Esophagus squamous epithelium (tissue), 4 donors: ENCODE data around the gene IRX6.

Source experiments
- POLR2A ChIP-seq, 4 donors: fragments of 450-650 bp; IDR thresholded peaks; one replicate each; pipeline ENCODE4 v1.6.1; 2017; ENCODE audit warnings: antibody characterized with exemption in 4 of 4, mild to moderate bottlenecking in 4 of 4, moderate library complexity in 3 of 4
- TF ChIP-seq, protein P1 (sequence below), 6 experiments: fragments of 450-650 bp in 4 of 6; fragments of 200-600 bp in 2 of 6; sonication (generic) in 2 of 6; IDR thresholded peaks; one replicate each; pipeline ENCODE4 v1.5.1; 2016 to 2019; ENCODE audit warnings: antibody characterized with exemption in 6 of 6, mild to moderate bottlenecking in 4 of 6, moderate library complexity in 4 of 6

DNA sequence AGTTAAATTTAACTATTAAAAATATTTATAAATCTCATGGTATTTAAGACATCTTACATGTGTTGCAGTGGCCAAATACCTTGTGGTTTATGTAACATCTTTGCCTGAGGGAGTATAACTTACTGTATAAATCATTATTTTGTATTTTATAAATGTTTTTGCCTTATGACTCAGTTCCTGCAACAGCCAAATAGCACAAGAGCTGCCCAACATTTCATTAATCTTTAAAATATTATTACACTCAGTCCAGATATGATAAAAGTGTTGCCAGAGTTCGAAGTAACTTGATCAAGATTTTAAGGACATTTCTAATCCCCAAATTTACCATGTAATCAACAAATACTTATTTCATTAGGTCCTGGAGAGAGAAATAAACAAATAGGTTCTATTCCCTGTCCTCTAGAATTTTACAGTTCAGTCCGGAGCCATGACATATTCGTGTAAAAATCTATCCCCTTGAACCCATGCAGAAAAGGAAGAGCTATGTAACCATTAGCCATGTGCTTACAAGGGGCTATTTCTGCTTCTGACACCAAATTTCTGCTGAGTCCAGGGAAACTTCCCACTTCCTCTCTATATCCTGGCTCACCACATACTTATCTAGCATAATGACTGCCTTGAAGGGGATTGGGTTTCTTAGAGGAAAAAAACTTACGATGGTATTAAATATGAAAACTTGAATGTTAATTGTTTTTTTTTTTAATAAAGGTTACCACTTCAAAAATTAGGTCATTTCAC, 44.0 kb downstream of the IRX6 start:
- TF ChIP-seq, protein P1, sequence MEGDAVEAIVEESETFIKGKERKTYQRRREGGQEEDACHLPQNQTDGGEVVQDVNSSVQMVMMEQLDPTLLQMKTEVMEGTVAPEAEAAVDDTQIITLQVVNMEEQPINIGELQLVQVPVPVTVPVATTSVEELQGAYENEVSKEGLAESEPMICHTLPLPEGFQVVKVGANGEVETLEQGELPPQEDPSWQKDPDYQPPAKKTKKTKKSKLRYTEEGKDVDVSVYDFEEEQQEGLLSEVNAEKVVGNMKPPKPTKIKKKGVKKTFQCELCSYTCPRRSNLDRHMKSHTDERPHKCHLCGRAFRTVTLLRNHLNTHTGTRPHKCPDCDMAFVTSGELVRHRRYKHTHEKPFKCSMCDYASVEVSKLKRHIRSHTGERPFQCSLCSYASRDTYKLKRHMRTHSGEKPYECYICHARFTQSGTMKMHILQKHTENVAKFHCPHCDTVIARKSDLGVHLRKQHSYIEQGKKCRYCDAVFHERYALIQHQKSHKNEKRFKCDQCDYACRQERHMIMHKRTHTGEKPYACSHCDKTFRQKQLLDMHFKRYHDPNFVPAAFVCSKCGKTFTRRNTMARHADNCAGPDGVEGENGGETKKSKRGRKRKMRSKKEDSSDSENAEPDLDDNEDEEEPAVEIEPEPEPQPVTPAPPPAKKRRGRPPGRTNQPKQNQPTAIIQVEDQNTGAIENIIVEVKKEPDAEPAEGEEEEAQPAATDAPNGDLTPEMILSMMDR (IDR thresholded peaks at IDR 0.05), result no peak
- TF ChIP-seq POLR2A (IDR thresholded peaks at IDR 0.05), result no peak
